Activated CD4-positive, alpha-beta T cell treated with anti-CD3 and anti-CD28 coated beads, Interleukin-2, amount 50 U/mL, for 1 hour (primary cell): Measurements from ENCODE around the gene TOGARAM1.
"Not testable (repeated sequence)": the region's sequence is repeated elsewhere in the genome, so short reads cannot be mapped to it uniquely, and the experiment has no call there.

Experiments
- DNase-seq: peaks from one replicate; pipeline ENCODE4 v3.0.0-alpha.2; 2020

TOGARAM1 gene

DNA sequence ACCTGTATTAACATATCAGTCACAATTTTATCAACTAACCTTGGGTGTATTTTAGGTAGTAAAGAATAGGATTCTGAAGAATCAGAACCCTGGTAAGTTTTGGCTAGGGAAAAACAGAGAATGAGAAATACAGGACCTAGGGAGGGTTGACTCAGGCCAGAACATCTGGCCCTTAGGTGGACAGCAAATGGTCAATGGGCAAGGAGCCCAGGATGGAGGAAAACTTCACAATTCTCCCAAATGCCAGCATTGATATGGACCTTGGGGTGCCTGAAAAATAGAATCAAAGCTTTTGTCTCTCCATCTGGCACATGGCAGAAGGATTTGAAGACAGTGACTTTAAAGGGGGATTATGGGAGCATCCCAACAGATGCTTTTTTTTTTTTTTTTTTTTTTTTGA is 89.2 kb downstream of the TOGARAM1 start:
- DNase-seq = no peak

DNA sequence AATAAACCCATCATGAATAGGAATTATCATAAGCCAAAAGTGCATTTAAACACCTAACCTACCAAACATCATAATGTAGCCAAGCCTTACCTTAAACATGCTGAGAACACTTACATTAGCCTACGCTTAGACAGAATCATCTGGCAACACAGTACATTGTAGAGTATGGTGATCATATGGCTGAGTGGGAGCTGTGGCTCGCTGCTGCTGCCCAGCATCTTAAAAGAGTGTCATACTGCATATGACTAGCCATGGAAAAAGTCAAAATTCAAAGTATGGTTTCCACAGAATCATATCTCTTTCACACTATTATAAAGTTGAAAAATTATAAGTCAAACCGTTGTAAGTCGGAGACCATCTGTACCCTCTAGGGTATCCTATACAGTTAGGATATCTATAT is 89.9 kb downstream of the TOGARAM1 start:
- no peak for DNase-seq

DNA sequence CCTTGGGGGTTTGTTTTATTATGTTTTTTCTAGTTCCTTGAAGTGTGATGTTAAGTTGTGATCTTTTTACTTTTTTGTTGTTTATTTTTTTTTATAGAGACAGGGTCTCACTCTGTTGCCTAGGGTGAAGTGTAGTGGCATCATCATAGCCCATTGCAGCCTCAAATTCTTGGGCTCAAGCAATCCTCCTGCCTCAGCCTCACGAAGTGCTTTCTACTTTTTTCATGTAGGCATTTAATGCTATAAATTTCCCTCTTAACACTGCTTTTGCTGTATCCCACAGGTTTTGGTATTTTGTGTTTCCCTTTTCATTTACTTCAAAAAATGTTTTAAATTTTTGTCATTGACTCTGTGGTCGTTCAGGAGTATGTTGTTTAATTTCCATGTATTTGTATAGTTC is 95.4 kb downstream of the TOGARAM1 start:
- no peak for DNase-seq

DNA sequence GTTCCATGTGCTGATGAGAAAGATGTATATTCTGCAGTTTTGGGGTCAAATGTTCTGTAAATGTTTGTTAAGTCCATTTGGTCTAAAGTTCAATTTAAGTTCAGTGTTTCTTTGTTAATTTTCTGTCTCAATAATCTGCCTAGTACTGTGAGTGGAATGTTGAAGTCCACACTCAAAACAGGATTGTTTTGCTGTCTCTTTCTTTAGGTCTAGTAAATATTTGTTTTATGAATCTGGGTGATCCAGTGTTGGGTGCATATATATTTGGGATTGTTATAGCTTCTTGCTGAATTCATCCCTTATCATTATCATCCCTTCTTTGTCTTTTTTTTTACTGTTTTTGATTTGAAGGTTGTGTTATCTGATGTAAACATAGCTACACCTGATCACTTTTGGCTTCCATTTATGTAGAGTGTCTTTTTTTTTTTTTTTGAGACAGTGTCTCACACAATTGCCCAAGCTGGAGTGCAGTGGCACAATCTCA is 95.9 kb downstream of the TOGARAM1 start:
- DNase-seq = no peak

DNA sequence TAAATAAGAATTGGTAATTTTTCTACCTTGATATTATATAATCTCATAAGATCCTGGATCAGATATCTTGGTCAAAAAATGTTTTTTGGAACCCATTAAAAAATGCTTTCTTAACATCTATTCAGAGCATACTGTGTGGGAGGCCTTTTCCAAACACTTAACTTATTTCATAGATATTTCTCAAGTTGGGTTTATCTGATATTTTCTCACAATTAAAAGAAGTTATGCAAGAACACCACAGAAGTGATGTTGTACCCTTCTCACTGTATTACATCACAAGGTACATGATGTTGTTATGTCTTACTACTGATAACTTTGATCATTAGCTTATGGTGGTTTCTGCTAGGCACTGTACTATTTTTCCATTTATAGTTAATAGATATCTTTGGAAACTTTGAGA is 98.6 kb downstream of the TOGARAM1 start:
- no peak for DNase-seq

DNA sequence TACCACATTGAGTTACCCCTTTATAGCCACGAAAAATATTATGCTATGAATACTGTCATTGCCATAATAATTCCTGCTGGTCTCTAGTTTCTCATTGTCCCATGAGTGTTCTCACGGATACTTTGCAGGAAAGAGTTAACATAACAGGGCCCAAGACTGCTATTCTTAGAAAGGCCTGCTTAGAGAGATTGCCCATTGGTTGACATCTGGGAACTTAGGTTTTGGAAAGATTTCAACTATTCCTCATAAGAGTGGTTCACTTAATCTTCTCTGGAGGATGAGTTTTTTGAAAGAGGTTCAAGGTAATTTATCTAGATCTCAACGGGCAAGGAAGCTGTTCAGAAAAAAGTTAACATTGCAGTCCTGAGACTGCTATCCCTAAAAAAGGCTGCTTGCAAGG is 103.5 kb downstream of the TOGARAM1 start:
- DNase-seq = no peak

DNA sequence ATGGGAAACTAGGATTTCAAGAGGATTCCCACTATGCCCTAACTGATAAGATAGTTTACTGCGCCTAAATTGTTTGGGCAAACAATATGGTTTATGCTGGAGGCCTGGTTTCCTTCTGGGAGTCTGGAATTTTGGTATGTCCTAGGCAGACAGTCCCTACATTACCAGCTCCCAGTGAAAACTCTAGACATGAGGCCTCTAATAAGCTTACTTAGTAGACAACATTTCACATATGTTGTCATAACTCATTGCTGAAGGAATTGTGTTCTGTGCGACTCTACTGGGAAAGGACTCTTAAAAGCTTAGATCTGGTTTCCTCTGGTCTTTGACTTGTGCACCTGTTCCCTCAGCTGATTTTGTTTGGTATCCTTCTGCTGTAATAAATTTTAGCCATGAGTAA is 104.0 kb downstream of the TOGARAM1 start:
- no peak for DNase-seq

DNA sequence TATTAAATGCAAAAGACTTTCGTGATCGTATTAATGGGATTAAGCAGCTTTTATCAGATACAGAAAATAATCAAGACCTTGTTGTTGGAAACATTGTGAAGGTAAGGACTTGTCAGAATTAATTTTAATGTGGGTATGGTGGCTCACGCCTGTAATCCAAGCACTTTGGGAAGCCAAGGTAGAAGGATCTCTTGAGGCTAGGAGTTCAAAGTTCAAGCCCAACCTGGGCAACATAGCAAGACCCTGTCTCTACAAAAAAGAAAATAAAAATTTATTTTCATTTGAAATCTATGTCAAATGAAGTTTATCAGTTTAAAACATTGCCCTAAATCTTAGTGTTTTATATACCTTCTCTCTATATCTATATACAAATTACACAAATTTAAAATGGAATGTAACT is 104.7 kb downstream of the TOGARAM1 start:
- DNase-seq = no peak

DNA sequence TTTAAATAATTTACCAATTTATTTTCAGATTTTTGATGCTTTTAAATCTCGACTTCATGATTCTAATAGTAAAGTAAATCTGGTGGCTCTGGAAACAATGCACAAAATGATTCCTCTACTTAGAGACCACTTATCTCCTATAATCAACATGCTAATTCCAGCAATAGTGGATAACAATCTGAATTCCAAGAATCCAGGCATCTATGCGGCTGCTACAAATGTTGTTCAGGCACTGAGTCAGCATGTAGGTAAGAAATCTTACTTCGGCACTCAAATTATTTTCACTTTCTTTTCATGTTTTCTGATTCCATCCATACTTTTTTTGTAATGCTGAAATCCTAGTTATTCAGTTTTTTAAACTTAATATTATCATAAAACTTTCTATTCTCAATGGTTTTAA is 106.4 kb downstream of the TOGARAM1 start:
- DNase-seq = no peak

DNA sequence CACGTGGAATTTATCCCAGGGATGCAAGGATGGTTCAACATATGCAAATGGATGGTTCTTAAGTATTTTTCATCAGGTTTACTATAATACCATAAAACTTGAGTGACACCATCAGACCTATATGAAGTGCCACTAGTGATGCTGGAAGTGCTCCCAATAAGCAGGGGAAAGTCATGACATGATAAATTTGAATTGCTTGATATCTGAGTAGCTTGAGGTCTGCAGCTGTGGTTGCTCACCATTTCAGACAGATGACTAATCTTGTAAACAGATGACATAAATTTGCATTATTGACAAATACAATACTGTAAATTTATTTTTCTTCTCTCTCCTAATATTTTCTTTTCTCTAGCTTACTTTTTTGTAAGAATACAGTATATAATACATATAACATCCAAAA is 108.2 kb downstream of the TOGARAM1 start:
- DNase-seq = no peak

DNA sequence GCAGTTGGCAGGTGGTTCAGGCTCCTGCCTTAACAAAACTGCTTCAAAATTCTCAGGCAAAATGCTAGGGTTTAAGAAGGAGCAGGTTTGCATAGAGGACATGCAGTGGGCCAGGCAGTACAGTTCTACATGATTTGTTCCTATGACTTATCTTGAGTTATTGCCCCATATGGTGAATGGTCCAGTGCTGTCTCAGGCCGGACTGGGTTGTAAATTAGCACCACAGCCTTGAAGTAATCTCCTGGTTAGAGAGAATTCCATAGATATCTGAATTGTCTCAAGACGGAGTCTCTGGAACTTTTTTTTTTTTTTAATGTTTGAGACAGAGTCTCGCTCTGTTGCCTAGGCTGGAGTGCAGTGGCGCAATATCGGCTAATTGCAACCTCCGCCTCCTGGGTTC is 110.1 kb downstream of the TOGARAM1 start:
- no peak for DNase-seq

DNA sequence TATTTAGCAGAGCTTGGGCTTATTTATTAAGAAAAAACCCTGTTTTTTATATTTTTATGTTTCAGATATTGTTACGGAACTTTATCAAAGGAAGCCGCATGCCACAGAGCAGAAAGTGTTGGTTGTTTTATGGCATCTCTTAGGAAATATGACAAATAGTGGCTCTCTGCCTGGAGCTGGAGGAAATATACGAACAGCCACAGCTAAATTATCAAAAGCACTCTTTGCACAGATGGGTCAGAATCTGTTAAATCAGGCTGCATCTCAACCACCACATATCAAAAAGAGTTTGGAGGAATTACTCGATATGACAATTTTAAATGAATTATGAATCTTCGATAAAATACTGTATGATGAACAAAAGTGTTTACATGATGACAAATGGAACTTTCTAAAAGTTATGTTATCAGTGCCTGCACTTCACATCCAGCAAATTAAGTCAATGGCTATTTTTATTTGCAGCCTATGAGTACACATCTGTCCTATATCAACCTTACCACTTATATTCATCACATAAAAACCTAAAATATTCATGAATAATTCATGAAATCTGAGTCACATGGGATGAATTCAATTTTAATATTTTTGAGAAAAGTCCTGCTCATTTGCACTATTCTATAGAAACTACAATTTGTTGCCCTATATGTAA is 111.4 kb downstream of the TOGARAM1 start:
- DNase-seq = no peak

DNA sequence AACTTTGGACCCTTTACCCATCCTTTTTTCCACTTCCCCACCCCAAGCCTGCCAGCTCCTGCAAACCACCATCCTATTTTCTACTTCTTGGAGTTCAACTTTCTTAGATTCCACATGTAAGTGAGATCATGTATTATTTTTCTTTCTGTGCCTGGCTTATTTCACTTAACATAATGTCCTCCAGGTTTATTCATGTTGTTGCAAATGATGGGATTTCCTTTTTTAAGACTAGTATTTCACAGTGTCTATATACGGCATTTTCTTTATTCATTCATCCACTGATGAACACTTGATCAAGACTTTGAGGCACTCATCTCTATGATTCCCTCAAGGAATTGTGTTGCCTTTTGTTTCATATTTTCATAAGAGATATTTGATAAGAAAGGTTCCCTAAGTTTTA is 116.3 kb downstream of the TOGARAM1 start:
- no peak for DNase-seq

DNA sequence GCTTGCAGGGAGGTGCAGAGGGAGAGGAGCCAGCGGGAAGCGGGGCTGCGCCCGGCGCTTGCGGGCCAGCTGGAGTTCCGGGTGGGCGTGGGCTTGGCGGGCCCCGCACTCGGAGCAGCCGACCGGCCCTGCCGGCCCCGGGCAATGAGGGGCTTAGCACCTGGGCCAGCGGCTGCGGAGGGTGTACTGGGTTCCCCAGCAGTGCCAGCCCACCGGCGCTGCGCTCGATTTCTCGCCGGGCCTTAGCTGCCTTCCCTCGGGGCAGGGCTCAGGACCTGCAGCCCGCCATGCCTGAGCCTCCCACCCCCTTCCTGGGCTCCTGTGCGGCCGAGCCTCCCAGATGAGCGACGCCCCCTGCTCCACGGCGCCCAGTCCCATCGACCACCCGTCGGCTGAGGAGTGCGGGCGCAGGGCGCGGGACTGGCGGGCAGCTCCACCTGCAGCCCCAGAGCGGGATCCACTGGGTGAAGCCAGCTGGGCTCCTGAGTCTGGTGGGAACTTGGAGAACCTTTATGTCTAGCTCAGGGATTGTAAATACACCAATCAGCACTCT is 118.5 kb downstream of the TOGARAM1 start:
- DNase-seq = not testable (repeated sequence)

DNA sequence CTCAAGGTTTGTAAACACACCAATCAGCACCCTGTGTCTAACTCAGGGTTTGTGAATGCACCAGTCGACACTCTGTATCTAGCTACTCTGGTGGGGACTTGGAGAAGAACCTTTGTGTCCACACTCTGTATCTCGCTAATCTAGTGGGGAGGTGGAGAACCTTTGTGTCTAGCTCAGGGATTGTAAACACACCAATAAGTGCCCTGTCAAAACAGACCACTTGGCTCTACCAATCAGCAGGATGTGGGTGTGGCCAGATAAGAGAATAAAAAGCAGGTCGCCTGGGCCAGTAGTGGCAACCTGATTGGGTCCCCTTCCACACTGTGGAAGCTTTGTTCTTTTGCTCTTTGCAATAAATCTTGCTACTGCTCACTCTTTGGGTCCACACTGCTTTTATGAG is 119.1 kb downstream of the TOGARAM1 start:
- not testable (repeated sequence) for DNase-seq

DNA sequence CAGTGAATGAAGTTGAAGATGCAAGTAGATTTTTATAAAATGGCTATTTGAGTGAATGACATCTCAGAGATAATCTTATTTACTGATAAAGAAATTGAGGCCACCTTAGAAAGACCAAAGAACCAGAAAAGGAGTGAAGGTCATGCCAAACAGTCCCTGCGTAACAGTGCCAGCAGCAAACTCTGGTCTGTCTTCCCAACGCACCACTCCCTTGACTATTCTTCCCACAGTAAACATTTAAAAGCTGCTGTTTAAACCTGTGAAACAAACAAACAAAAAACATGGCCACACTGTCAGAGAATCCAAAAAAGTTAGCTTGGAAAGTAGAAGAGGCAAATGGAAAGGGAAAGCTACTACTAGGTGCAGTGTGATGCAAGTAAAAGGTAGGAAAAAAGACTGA is 120.4 kb downstream of the TOGARAM1 start:
- no peak for DNase-seq

DNA sequence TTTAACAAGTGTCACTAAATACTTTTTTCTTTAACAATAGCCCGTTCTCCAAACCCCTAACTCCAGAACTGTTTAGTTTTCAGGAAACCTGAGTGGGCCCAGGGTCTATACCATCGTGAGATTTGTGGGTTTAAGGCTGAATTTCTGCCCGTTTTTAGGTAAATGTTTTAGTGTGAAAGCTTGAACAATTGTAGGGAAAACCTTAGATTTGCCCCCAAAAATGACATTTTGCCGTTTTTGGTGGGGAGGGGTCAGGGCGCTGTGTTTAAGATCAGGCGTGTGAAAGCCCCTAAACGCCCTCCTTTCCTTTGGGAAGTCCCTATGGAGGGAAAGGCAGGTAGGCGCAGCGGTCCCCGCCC is 121.6 kb downstream of the TOGARAM1 start:
- no peak for DNase-seq

DNA sequence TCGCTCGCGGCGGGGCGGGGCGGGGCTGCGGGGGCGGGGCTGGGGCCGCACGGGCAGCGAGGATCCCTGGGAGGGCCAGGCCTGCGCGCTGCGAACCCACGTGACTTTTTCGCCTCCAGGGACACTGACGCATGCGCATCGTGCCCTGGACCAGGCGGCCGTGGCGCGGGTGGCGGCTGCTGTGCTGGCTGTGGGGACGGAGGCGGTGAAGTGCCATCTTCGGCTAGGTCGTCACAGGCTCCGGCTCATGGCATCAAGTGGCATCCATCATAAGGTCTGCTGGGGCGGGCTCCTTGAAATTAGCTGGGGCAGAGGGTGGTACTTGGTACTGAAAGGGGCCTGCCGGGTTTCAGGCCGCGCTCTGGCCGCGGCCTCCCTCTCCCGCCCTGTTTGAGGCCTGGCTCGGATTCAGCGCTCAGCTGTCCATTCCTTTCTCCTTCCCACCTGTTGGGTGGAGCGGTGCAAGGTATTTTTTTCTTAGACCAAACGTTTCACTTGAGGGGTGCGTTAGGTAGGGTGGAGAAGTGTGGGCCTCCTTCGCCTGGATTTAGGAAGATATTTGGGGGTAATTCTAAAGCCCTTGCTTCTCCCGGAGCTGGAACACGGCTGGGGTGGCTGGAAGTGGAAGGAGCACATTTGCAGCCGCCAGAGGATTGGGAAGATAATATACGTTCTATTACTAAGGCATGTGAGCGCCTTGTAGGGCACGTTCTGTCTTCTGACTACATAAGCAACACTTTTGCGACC is 122.2 kb downstream of the TOGARAM1 start, which contains the start of gene PRPF39:
Gene PRPF39, plus strand, starts transcription at position 141 of the 747 bp plus-strand sequence. CDS start 11,124 bp downstream, outside the sequence.
- DNase-seq = peak; percentile 94

DNA sequence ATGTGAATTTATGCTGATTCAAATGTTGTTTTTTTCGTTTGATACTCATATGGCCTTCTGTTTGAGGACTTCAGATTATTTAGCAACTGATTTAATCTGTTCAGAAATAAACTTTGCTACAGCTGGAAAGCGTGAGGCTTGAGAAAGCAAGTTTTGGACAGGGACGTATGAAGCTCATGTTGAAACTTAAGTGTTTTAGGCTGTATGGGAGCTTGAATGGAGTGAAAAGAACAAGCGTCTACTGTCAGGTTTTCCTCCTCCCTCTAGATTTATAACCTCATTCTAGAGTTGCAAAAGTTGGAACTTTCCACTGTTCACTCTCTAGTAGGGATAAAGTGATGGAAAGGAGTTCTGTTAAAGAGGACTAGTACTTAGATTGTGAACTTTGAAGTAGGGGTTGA is 123.0 kb downstream of the TOGARAM1 start:
- DNase-seq = no peak

DNA sequence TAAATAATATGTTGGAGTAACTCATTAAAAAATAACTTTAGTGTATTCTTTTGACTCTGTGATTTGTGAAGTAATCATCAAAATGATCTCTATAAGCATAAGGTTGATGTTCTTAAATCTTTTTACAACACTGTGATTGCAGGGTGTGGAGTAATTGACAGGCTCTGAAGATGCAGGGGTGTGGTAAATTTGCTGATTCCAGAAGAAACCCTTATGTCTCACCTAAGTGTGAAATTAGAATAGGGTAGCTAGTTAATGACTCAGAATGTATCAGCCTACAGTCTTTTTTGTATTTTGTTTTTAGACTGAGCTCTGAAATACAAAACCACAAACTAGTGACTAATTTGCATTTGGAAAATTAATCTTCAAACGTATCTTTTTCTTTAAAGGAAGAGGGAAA is 127.8 kb downstream of the TOGARAM1 start:
- no peak for DNase-seq

DNA sequence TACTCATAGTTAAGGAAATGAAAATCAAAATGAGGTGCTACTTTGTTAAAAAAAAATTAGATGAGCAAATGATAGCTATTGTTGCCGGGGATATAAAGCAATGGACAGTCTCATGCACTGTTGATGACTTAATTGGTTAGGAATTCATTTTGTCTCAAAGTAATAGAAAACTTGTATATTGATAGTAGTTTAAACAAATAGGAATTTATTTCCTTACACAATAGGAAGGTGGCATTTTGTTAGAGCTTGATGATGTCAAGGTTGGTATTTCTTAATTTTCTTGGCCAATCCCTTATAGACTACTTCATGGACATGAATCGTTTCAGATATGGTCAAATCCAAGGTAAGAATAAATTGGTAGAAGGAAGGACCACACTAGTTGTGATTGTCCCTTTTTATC is 129.7 kb downstream of the TOGARAM1 start:
- DNase-seq = no peak

DNA sequence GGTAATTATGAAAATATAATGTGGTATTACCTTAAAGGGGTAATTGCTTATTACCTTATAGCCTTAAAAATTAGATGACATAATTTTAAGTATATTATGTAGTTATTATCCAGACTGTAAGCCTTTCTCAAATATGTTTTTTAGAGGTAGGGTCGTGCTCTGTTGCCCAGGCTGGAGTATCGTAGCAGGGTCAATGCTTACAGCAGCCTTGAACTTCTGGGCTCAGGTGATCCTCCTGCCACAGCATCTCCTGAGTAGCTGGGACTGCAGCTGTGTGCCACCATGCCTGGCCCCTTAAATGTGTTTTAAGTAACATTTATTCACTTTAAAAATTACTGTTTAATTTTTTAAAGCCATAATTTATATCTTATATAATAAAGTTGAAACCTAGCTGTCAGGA is 132.3 kb downstream of the TOGARAM1 start:
- DNase-seq = no peak

DNA sequence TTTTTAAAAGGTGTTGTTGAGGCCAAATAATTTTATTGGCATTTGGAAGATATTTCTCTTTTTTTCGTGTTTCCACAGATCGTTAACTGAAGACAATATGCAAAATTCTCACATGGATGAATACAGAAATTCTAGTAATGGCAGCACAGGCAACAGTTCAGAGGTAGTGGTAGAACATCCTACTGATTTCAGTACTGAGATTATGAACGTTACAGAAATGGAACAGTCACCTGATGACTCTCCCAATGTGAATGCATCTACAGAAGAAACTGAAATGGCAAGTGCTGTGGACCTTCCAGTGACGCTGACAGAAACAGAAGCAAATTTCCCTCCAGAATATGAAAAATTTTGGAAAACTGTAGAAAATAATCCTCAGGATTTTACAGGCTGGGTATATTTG is 133.2 kb downstream of the TOGARAM1 start:
- DNase-seq = no peak

DNA sequence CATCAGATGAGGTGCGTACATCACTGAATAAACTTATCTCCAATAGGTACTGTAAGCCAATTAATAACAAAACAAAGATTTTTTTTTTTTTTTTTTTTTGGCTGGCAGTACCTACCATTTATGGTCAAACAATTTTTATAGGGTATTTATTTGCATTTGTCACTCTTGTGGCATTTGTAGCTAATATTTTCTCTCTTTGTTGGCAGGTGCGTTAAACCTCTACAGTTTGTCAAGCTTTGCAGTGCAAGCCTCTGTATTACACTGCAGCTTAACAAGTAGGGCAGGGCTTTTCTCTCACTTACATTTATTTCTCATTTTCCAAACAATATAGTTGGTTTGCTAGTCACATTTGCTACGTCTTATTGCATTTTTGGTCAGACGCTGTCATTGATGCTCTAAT is 134.2 kb downstream of the TOGARAM1 start:
- no peak for DNase-seq
